ENCODE measurements around the gene PSORS1C2. TPM values are rescaled to one million over a fixed set of nuclear protein-coding genes. Genes with fewer than 3 reads are reported as not detected.

PSORS1C2 gene
- total RNA-seq, 1 experiment from 2014 or later = not detected

Small RNAs within 50 kb of the gene (small RNA-seq; reads per million reads assigned to genes)
- not detected for gene POLR2LP1

Other genes with a start within 250 kb of the PSORS1C2 start
- gene GTF2H4, start 230.9 kb downstream of the PSORS1C2 start, total RNA-seq (2014; rRNA removed; shearing (Covaris generic)) = 22.2 and 28.0 TPM in 2 replicates
- gene VARS2, start 224.8 kb downstream of the PSORS1C2 start, total RNA-seq (2014; rRNA removed; shearing (Covaris generic)) = 30.7 and 33.1 TPM in 2 replicates
- not detected in 2 replicates for gene SFTA2, start 206.9 kb downstream of the PSORS1C2 start, total RNA-seq (2014; rRNA removed; shearing (Covaris generic))
- gene MUCL3, start 198.1 kb downstream of the PSORS1C2 start, total RNA-seq (2014; rRNA removed; shearing (Covaris generic)) = not detected in 2 replicates
- not detected in 2 replicates for gene MUC21, start 155.3 kb downstream of the PSORS1C2 start, total RNA-seq (2014; rRNA removed; shearing (Covaris generic))
- not detected in 2 replicates for gene MUC22, start 128.6 kb downstream of the PSORS1C2 start, total RNA-seq (2014; rRNA removed; shearing (Covaris generic))
- gene C6orf15, start 26.5 kb downstream of the PSORS1C2 start, total RNA-seq (2014; rRNA removed; shearing (Covaris generic)) = not detected in 2 replicates
- gene PSORS1C1, start 24.3 kb downstream of the PSORS1C2 start, total RNA-seq (2014; rRNA removed; shearing (Covaris generic)) = 0.64 and 0.80 TPM in 2 replicates
- not detected in 2 replicates for gene CDSN, start 18.6 kb downstream of the PSORS1C2 start, total RNA-seq (2014; rRNA removed; shearing (Covaris generic))
- gene CCHCR1, start 18.7 kb upstream of the PSORS1C2 start, total RNA-seq (2014; rRNA removed; shearing (Covaris generic)) = 22.1 and 29.2 TPM in 2 replicates
- gene TCF19, start 19.5 kb upstream of the PSORS1C2 start, total RNA-seq (2014; rRNA removed; shearing (Covaris generic)) = 91.0 and 101 TPM in 2 replicates
- gene POU5F1, start 31.6 kb upstream of the PSORS1C2 start, total RNA-seq (2014; rRNA removed; shearing (Covaris generic)) = not detected in 2 replicates
- 18.8 and 23.1 TPM in 2 replicates for gene HLA-C, start 133.0 kb upstream of the PSORS1C2 start, total RNA-seq (2014; rRNA removed; shearing (Covaris generic))
- gene HLA-B, start 218.1 kb upstream of the PSORS1C2 start, total RNA-seq (2014; rRNA removed; shearing (Covaris generic)) = 11.8 and 15.4 TPM in 2 replicates

Data from HT1080 (cell line).